Astrocyte of the cerebellum (primary cell): ENCODE results near the gene PARK7.

ENCODE experiments used
- DNase-seq: peaks from one replicate; pipeline ENCODE4 v3.0.0-alpha.2; 2011; ENCODE audit warnings: low read depth
- H3K4me3 ChIP-seq: 2 replicates; pipeline ENCODE4 v1.5.1; 2011; ENCODE audit warnings: mild to moderate bottlenecking, low read depth, low read length, moderate library complexity
- in situ Hi-C: cut with HindIII; loops from 2 replicates; pipeline ENCODE4 v1.10.0; 2017; ENCODE audit warnings: low sequenced_read_pairs
- TF ChIP-seq, protein P1 (sequence below): IDR thresholded peaks from 2 replicates; pipeline ENCODE4 v1.5.1; 2012; ENCODE audit warnings: low read length, low read depth, moderate library complexity, mild to moderate bottlenecking; ENCODE audit errors: missing control alignments

Gene PARK7

DNA sequence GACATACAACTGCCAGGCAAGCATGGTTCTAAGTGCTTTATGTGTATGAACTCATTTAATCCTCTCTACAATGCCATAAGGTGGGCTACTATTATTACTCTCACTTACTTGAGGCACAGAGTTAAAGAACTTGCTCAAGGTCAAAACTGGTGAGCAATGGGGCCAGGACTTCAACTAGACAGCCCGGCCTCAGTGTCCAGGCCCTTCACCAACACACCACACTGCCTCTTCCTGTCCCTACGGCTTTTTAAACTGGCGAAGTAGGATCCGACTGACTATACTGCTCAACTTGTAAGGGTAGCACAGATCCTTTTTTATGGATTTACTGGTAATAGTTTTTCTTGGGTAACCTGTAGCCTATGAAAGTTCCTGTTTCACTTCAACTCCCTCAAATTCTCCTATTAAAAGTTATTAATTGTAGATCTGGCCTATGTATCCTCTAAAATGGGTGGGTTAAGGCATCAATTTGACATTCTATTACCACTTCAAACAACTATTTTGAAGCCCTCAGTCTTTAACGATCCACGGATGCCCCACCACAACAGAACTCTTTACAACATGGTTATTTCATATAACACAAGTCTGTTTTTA, 60.3 kb downstream of the PARK7 start:
- DNase-seq, result no peak
- TF ChIP-seq, protein P1, sequence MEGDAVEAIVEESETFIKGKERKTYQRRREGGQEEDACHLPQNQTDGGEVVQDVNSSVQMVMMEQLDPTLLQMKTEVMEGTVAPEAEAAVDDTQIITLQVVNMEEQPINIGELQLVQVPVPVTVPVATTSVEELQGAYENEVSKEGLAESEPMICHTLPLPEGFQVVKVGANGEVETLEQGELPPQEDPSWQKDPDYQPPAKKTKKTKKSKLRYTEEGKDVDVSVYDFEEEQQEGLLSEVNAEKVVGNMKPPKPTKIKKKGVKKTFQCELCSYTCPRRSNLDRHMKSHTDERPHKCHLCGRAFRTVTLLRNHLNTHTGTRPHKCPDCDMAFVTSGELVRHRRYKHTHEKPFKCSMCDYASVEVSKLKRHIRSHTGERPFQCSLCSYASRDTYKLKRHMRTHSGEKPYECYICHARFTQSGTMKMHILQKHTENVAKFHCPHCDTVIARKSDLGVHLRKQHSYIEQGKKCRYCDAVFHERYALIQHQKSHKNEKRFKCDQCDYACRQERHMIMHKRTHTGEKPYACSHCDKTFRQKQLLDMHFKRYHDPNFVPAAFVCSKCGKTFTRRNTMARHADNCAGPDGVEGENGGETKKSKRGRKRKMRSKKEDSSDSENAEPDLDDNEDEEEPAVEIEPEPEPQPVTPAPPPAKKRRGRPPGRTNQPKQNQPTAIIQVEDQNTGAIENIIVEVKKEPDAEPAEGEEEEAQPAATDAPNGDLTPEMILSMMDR, result no peak
- in situ Hi-C loops, result loop anchor here (25.0 kb wide), 1 partner anchor 109 kb away; no protein-coding TSS in a partner anchor
- peak overlapping the region; percentile 92 for H3K4me3 ChIP-seq

DNA sequence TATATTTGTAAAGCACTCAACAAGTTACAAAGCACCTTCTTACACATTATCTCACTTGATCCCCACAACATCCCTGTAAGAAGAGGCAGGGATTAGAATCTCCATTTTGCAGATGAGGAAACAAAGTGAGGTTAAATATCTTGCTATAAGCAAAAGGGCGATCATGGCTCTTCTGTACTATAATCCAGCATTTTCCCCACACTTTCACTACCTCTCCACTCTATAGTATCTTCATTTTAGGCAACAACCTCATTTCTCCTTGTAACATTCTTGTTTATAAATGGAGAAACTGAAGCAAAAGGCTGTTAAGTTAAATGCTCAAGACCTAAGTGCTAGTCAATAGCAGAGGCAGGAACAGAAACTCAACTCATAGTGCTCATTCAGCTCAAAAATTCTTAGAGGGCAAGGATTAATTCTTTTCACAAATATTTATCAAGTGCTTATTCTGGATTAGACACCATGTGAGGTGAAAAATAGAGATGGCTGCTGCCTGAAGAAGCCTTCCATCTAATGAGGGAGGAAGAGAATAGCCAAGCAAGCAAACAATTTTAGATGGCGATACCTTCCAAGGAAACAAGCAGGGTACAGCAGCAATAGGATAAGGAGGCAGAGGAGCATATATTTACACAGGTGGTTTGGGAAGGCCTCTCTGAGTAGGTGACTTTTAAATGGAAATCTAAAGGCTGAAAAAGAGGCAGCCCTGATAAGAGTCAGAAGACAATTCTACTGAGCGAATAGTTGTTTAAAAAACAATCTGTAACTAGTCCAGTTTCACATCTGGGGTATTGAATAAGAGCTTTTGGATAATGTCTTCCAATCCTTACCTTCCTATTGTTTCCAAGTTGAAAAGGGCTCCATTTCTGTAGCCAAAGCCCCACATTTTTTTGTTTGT, 61.1 kb downstream of the PARK7 start:
- DNase-seq, result no peak
- TF ChIP-seq, protein P1, result no peak
- peak overlapping the region; percentile 92 for H3K4me3 ChIP-seq
- in situ Hi-C loops, result loop anchor here (25.0 kb wide), 1 partner anchor 110 kb away; no protein-coding TSS in a partner anchor

- in situ Hi-C loops, result loop anchor here (25.0 kb wide), 1 partner anchor 111 kb away; no protein-coding TSS in a partner anchor
- DNase-seq, result no peak
- TF ChIP-seq, protein P1, result no peak
- H3K4me3 ChIP-seq, result peak overlapping the region; percentile 92
Measured at GRCh38 chr1:8023287-8023994, 61.9 kb downstream of the PARK7 start.

DNA sequence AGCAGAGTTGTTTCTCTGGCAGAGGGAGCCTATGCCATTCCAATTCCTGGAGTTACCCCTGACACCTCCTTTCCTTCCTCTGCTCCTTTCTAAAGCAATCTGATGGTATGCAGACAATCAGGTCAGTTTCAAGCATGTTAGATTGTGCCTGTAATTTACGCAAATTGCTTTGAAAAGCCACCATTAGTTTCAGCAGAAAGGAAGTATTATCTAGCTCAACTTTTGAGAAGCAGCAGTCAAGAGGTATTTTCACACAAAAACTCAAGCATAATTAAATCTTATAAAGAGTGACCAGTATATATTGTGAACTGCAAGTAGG, 62.4 kb downstream of the PARK7 start:
- DNase-seq, result no peak
- in situ Hi-C loops, result loop anchor here (25.0 kb wide), 1 partner anchor 112 kb away; no protein-coding TSS in a partner anchor
- H3K4me3 ChIP-seq, result peak overlapping the region; percentile 92
- TF ChIP-seq, protein P1, result no peak

DNA sequence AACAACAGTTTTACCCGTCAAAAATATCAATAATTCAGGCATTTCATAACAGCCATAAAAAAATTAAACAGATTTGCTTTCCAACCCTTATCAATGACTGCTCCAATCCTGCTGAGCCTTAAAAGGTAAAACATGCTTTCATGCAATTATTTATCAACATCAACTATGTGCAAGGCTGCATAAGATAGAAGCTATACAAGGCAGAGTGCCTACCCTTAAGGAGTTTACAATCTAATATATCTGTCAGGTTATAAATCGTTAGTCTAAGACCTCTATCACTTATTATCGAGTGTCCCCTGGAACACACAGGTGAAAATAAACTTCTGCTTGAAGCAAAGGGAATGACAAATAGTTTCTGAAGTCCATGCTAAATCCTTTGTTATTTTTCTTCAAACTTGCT, 62.8 kb downstream of the PARK7 start:
- in situ Hi-C loops, result loop anchor here (25.0 kb wide), 1 partner anchor 112 kb away; no protein-coding TSS in a partner anchor
- TF ChIP-seq, protein P1, result no peak
- H3K4me3 ChIP-seq, result peak overlapping the region; percentile 92
- DNase-seq, result no peak

GRCh38 chr1:8025061-8025670, 63.7 kb downstream of the PARK7 start:
- in situ Hi-C loops, result no loop called here
- TF ChIP-seq, protein P1, result no peak

More at GRCh38 chr1:8025061-8025670, 63.7 kb downstream of the PARK7 start:
- peak overlapping the region; percentile 92 for H3K4me3 ChIP-seq
- DNase-seq, result no peak
